GM19240 (cell line): ENCODE measurements around the gene RABGGTA.
A peak's percentile ranks its signal among the peaks of the same experiment; 100 is the strongest.

Source experiments
- DNase-seq: peaks from one replicate; pipeline ENCODE4 v3.0.0; 2011; ENCODE audit warnings: low spot score; ENCODE audit not compliant: insufficient read length

Gene RABGGTA

DNA sequence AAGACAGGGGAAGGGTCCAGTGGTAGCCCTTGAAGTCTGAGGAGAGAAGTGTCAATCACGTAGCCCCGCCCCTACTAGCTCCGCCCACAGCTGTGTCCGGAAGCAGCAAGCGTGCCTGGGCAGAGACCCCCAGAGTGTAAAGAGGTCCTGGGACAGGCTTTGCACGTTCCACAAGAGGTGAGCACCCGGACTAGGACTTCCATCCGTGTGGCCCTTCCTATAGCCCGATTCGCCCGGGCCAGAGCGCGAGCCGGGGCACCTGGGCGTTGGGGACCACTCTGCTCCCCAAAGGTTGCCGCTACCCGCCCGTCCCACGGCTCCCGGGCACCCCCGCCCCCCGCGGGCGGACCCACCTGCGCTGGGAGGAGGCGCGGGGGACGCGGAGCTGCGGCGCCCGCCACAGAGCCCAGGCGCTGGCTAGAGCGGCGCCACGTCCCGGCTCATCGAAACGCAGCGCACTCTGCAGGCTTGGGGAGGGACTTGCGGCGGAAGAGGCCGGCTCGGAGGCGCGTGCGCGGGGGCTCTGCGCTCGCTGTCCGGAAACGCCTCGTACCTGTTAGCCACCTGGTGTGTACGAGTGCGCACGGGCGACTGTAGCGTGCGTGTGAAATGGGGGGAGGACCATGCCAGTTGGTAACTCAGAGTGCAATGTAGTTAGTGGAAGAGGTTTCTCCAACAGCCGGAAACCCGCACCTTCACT lies at the start of gene RABGGTA:
Gene RABGGTA (minus strand): TSS at position 464 of the 700 bp plus-strand sequence. CDS start 482 bp downstream, outside the sequence.
- peak; percentile 93 for DNase-seq

DNA sequence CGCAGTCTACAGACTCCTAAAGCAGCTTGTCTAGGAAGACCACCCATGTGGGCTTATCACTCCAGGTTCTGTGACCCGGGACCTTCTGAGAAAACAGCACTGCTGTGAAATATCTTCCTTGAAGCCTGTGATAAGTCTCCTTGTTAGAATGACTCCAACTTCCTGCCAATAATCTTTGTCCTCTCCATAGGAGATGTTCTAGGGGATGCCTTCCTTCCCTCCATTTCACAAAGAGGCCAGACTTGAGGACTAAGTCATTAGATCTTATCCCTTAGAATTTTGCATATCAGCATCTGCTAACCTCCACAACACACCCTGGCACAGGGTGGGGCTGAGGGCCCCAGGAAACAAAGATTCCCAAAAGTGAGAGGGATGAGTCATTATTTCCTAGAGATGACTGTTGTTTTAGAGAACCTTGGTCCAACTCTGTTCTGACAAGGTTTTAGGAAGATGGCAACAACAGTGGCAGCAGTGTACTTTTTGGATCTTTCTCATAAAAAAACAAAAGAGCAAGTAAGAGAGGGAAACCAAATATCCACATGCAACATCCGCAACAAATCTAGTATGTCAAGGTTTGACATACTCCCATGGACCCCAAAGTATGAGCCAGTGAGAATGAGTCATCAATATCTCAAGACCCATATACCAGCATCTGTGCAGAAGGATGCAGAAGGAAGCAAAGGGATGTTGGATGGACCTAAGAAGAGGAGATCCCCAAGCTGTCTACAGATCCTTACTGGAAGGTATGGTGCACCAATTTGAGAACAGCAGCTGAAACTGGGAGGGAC lies 45.9 kb upstream of the RABGGTA start:
- DNase-seq: no peak

- no peak for DNase-seq
Measured at GRCh38 chr14:24316597-24316950, 45.2 kb upstream of the RABGGTA start.

GRCh38 chr14:24315807-24316596 lies 44.6 kb upstream of the RABGGTA start:
- no peak for DNase-seq

GRCh38 chr14:24315243-24315806 lies 43.9 kb upstream of the RABGGTA start:
- DNase-seq: no peak

DNA sequence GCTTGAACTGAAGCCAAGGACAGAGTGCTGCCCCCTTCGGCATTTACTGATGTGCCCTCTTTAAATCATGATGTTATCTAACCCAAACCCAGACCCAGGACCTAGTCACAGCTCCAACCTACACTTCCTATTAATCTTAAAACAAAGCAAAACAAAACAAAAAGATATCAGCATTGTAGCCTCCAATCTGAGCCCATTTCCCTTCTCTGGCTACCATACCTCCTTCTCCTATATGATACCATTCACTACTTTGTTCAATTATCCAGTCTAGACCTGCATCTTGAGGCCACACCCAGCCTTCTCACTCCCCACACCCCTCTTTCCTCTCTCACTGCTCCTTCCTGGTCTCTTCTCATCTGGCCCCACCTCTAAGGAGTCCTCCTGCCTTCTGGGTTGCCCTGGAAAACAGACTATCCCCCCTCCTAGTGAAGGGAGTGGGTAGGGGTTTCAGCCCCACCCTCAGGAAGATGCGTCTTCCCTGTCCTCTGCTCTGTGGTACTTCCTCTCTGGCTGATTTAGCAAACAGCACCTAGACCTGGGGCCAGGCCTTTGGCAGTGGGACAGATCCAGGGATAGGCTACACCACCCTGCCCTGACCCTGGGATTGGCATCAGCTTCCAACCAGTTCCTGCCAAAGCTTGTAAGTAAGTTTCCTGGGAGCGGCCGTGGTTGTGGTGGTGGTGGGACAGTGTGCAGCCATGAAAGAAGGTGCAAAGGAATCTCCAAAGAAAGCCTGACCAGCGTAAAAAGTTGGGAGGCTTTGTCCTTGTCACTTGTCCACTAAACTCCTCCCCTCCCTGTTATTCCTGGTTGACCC lies 43.2 kb upstream of the RABGGTA start:
- DNase-seq: no peak

- no peak for DNase-seq
Measured at GRCh38 chr14:24313913-24314312, 42.5 kb upstream of the RABGGTA start.

DNA sequence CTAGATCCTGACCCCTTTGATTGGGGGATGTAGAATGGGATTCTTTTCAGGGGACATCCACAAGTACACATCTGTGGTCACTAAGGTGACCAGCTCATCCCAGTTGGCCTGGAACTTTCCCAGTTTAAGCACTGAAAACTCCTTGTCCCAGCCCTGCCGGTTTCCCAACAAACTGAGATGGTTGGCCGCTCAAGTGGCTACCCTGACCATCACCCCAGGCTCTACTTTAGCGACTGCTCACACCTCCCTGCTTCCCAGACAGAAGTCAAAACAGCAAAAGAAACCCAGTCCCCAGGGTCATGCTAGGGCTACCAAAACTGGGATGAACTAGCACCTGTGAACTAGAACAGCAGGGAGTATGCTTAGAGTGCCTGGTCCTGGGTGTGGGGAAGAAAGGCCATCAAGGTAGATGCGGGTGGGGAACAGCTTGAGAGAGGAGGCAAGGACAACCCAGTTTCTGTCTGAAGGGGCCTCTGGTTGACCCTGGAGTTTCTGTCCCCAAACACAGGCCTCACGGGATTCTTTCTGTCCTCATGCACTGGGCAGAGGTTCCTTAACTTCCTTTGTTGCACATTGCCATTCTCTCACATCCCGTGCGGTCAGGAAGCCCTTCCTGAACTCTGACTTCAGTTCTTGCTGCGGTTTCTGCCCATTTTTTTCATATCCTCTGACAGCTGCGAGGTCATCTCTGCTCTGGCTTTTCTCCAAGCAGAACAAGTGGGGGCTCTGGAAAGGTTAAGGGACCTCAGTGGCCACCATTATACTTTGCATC lies 41.5 kb upstream of the RABGGTA start:
- peak; percentile 46 for DNase-seq

DNA sequence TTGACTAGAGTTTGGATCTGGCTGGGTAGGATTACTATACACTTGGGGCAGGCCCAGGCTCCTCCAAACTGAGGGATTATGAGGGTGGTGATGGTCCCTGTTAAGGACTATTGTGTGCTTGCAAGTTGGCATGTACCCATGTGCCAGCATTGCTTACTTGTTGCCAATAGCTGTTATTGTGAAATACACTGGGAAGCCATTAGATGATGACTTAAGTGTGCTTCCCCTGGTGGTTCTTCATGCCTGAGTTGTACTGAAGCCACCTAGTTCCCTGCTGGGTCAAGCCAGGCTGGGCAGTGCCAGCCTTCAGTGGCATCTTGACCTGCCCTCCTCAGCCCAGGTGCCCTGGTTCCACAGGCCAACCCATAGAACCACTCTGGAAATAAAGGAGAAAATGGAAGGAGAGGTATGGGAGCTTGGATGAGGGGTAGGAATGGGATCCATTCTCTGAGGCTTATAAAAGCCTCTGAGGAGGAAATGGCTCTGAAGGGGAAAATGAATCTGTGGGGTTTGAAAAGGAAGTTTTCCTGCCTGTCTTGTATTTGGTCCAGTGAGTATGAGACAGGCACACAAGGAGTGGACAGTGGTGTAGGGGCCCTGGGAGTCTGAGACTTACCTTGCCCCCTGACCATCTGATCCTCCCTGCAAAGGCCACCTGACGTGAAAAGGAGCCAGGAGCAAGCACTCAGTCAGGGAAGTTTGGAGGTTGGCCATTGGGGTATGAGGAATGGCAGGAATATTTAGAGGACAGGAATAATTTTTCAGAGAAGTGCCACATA lies 40.6 kb upstream of the RABGGTA start:
- no peak for DNase-seq

DNA sequence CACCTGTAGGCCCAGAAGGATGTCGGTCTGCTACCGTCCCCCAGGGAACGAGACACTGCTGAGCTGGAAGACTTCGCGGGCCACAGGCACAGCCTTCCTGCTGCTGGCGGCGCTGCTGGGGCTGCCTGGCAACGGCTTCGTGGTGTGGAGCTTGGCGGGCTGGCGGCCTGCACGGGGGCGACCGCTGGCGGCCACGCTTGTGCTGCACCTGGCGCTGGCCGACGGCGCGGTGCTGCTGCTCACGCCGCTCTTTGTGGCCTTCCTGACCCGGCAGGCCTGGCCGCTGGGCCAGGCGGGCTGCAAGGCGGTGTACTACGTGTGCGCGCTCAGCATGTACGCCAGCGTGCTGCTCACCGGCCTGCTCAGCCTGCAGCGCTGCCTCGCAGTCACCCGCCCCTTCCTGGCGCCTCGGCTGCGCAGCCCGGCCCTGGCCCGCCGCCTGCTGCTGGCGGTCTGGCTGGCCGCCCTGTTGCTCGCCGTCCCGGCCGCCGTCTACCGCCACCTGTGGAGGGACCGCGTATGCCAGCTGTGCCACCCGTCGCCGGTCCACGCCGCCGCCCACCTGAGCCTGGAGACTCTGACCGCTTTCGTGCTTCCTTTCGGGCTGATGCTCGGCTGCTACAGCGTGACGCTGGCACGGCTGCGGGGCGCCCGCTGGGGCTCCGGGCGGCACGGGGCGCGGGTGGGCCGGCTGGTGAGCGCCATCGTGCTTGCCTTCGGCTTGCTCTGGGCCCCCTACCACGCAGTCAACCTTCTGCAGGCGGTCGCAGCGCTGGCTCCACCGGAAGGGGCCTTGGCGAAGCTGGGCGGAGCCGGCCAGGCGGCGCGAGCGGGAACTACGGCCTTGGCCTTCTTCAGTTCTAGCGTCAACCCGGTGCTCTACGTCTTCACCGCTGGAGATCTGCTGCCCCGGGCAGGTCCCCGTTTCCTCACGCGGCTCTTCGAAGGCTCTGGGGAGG lies 39.5 kb upstream of the RABGGTA start, which contains the start of gene LTB4R:
Gene LTB4R (plus strand): TSS at position 857 of the 959 bp plus-strand sequence. CDS start 4,150 bp downstream, outside the sequence.
- DNase-seq: peak; percentile 55

GRCh38 chr14:24310265-24310645 lies 38.9 kb upstream of the RABGGTA start:
- no peak for DNase-seq

DNA sequence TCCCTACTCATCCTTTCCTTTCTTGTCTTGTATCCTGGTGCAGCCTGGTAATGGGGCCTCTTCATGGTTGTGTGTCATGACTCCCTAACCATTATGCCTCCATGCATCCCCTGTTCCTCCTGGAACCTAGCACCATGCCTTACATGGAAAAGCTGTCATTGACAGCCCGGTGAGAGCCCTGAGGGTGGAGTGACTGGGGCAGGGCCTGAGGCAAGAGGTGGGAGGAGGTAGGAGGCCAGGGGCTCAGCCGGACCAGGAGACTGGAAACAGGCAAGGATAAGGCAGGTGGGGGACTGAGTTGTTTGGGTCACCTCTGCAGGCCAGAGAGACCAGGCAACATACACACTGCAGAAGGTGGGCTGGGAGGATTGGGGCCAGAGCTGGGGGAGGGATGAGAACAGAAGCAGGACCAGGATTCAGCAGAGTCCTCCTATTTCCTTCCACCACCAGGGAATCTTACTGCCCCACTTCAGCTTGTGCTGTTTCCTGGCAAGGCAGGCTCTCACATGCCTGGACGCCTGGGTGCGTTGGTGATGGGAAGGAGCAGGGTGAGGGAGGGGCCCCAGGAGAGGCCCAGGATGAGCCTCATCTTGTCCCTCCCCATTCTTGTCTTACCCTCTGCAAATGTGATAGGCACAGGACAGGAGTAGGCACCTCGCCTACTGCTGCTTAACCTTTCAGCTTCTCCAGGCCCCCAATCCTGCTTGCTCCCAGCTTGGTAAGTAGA lies 38.3 kb upstream of the RABGGTA start, which contains the start of gene LTB4R2:
Gene LTB4R2 (plus strand): TSS at position 603 of the 727 bp plus-strand sequence. CDS start 525 bp downstream, outside the sequence.
- DNase-seq: no peak

DNA sequence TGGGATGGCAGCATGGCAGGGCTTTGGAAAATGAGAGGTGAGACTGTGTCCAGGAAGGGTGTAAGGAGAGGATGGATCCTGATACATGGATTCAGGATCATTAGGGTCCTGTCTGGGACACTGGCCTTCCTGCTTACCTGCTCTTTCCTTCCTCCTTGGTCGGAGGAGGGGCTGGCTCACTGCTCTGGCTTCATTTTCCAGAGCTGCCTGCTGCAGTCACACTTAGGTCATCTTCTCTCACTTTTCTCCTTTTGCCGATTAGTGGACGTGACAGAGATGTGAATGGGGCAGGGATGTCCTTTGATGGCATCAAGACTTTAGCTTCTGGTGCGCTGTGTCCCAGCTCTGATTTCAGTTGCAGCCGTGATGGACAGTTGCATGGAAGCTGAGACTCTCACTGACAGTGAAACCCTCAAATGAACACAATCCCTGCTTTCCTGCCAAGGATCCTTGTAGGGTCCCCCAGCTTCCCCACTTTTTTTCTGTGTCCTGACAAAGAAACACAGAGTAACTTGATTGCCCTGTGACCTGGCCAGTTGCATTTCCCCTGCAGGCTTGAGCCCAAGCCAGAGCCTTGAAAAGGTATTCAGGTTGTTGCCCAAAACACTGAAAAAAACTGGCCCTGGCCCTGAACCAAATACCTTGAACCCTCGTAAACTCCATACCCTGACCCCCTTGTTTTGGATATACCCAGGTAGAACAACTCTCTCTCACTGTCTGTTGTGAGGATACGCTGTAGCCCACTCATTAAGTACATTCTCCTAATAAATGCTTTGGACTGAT lies 37.1 kb upstream of the RABGGTA start:
- DNase-seq: no peak

- peak; percentile 65 for DNase-seq
Measured at GRCh38 chr14:24307575-24308341, 36.4 kb upstream of the RABGGTA start, which contains the start of gene CIDEB. CIDEB (minus strand) TSS chr14:24307977; CDS start chr14:24307858, 119 bp downstream.

GRCh38 chr14:24307156-24307574 lies 35.8 kb upstream of the RABGGTA start:
- DNase-seq: no peak

- DNase-seq: no peak
Measured at GRCh38 chr14:24304019-24304387, 32.6 kb upstream of the RABGGTA start.
